Measurements from ENCODE around the gene POLR1B. TPM values are rescaled to one million over a fixed set of nuclear protein-coding genes. Genes with fewer than 3 reads are reported as not detected.

POLR1B gene
- total and polyA plus RNA-seq, 2 of the 13 experiments (the other 11 are each of a cell fraction or from before 2014, with no cell fraction given) = 18.3 to 46.0 TPM

GRCh38 chr2:112542123-112542983 is at the start of gene POLR1B (continued):
- TF ChIP-seq, protein P1, sequence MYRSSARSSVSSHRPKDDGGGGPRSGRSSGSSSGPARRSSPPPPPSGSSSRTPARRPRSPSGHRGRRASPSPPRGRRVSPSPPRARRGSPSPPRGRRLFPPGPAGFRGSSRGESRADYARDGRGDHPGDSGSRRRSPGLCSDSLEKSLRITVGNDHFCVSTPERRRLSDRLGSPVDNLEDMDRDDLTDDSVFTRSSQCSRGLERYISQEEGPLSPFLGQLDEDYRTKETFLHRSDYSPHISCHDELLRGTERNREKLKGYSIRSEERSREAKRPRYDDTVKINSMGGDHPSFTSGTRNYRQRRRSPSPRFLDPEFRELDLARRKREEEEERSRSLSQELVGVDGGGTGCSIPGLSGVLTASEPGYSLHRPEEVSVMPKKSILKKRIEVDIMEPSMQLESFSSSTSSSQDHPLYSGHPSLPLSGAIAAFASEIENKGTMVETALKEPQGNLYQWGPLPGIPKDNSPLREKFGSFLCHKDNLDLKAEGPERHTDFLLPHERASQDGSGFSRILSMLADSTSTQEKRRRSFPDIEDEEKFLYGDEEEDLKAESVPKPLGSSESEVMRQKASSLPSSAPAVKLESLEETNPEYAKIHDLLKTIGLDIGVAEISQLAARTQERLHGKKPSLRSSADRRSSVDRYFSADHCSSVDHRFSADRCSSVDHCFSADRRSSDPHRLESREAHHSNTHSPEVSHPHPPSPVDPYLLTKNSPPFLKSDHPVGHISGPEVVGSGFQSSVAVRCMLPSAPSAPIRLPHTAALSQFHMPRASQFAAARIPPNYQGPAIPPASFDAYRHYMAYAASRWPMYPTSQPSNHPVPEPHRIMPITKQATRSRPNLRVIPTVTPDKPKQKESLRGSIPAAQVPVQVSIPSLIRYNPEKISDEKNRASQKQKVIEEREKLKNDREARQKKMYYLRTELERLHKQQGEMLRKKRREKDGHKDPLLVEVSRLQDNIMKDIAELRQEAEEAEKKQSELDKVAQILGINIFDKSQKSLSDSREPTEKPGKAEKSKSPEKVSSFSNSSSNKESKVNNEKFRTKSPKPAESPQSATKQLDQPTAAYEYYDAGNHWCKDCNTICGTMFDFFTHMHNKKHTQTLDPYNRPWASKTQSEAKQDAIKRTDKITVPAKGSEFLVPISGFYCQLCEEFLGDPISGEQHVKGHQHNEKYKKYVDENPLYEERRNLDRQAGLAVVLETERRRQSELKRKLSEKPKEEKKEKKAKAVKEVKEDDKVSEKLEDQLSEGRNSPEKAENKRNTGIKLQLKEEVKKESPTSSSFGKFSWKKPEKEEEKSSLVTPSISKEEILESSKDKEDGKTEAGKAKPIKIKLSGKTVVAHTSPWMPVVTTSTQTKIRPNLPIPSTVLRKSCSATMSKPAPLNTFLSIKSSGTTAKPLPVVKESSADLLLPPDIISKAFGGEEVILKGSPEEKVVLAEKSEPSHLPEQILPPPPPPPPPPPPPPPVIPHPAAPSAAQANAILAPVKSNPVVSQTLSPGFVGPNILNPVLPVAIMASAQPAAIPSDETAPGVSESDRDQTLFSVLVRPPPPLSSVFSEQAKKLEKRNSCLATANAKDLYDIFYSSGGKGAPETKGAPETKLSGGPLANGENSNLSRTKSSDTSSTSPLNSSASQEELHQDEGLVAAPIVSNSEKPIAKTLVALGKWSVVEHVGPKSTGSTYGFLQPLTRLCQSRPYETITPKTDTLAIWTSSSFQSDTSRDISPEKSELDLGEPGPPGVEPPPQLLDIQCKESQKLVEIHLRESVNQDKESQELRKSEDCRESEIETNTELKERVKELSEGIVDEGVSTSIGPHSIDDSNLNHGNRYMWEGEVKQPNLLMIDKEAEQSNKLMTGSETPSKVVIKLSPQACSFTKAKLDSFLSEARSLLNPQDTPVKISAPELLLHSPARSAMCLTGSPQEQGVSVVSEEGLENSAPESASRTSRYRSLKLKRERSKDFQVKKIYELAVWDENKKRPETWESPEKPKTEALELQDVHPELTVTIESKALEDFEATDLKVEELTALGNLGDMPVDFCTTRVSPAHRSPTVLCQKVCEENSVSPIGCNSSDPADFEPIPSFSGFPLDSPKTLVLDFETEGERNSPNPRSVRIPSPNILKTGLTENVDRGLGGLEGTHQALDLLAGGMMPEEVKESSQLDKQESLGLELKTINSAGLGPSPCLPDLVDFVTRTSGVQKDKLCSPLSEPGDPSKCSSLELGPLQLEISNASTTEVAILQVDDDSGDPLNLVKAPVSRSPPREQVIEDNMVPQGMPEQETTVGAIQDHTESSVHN (CRISPR knock-in tag; IDR thresholded peaks at IDR 0.05) = peak; percentile 99
- TF ChIP-seq, protein P2, sequence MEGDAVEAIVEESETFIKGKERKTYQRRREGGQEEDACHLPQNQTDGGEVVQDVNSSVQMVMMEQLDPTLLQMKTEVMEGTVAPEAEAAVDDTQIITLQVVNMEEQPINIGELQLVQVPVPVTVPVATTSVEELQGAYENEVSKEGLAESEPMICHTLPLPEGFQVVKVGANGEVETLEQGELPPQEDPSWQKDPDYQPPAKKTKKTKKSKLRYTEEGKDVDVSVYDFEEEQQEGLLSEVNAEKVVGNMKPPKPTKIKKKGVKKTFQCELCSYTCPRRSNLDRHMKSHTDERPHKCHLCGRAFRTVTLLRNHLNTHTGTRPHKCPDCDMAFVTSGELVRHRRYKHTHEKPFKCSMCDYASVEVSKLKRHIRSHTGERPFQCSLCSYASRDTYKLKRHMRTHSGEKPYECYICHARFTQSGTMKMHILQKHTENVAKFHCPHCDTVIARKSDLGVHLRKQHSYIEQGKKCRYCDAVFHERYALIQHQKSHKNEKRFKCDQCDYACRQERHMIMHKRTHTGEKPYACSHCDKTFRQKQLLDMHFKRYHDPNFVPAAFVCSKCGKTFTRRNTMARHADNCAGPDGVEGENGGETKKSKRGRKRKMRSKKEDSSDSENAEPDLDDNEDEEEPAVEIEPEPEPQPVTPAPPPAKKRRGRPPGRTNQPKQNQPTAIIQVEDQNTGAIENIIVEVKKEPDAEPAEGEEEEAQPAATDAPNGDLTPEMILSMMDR (CRISPR knock-in tag; IDR thresholded peaks at IDR 0.05) = peak; percentile 34; the same call in 1 of the 2 replicates
- no peak for TF ChIP-seq ZNF383 (CRISPR knock-in tag; IDR thresholded peaks at IDR 0.05; ENCODE audit: borderline replicate concordance)
- no peak for TF ChIP-seq ZNF562 (CRISPR knock-in tag; IDR thresholded peaks at IDR 0.05; ENCODE audit: borderline replicate concordance)
- TF ChIP-seq FOXJ3 (CRISPR knock-in tag; IDR thresholded peaks at IDR 0.05; ENCODE audit: borderline replicate concordance) = peak; percentile 67; the same call in 1 of the 2 replicates
- TF ChIP-seq, protein P3, sequence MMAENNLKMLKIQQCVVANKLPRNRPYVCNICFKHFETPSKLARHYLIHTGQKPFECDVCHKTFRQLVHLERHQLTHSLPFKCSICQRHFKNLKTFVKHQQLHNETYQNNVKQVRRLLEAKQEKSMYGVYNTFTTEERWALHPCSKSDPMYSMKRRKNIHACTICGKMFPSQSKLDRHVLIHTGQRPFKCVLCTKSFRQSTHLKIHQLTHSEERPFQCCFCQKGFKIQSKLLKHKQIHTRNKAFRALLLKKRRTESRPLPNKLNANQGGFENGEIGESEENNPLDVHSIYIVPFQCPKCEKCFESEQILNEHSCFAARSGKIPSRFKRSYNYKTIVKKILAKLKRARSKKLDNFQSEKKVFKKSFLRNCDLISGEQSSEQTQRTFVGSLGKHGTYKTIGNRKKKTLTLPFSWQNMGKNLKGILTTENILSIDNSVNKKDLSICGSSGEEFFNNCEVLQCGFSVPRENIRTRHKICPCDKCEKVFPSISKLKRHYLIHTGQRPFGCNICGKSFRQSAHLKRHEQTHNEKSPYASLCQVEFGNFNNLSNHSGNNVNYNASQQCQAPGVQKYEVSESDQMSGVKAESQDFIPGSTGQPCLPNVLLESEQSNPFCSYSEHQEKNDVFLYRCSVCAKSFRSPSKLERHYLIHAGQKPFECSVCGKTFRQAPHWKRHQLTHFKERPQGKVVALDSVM (CRISPR knock-in tag; IDR thresholded peaks at IDR 0.05) = peak; percentile 60
- TF ChIP-seq ZNF17 (CRISPR knock-in tag; IDR thresholded peaks at IDR 0.05) = 0 out of 2 replicates have a peak, but pooled peaks have one; percentile 7
- TF ChIP-seq SYNCRIP (IDR thresholded peaks at IDR 0.05; ENCODE audit: insufficient read depth, low read depth, low read length) = no peak
- TF ChIP-seq, protein P4, sequence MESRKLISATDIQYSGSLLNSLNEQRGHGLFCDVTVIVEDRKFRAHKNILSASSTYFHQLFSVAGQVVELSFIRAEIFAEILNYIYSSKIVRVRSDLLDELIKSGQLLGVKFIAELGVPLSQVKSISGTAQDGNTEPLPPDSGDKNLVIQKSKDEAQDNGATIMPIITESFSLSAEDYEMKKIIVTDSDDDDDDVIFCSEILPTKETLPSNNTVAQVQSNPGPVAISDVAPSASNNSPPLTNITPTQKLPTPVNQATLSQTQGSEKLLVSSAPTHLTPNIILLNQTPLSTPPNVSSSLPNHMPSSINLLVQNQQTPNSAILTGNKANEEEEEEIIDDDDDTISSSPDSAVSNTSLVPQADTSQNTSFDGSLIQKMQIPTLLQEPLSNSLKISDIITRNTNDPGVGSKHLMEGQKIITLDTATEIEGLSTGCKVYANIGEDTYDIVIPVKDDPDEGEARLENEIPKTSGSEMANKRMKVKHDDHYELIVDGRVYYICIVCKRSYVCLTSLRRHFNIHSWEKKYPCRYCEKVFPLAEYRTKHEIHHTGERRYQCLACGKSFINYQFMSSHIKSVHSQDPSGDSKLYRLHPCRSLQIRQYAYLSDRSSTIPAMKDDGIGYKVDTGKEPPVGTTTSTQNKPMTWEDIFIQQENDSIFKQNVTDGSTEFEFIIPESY (CRISPR knock-in tag; IDR thresholded peaks at IDR 0.05) = peak; percentile 54
- peak; percentile 68; the same call in 1 of the 2 replicates for TF ChIP-seq POLR2AphosphoS2 (IDR thresholded peaks at IDR 0.05; ENCODE audit: low read depth, low read length)
- TF ChIP-seq ZNF510 (CRISPR knock-in tag; IDR thresholded peaks at IDR 0.05; ENCODE audit: low read depth) = peak; percentile 81
- 0 out of 2 replicates have a peak, but pooled peaks have one; percentile 17 for TF ChIP-seq ZBTB21 (CRISPR knock-in tag; IDR thresholded peaks at IDR 0.05)

All from HepG2 (cell line).